T-helper 1 cell treated with Interleukin-12 subunit alpha and Interleukin-12 subunit beta and Interleukin-4 antibody, amounts not matched to agents 30 μg/mL and 1 μg/mL, for 36 hours (primary cell): ENCODE measurements around the gene PCCA.

Source experiments
- H3K27ac Mint-ChIP-seq: one replicate; pipeline ENCODE4 v1.8.0; 2021; ENCODE audit warnings: mild to moderate bottlenecking, mixed read lengths
- H3K27me3 Mint-ChIP-seq: one replicate; pipeline ENCODE4 v1.8.0; 2021; ENCODE audit warnings: low read depth, mixed read lengths
- H3K36me3 Mint-ChIP-seq: one replicate; pipeline ENCODE4 v1.8.0; 2021; ENCODE audit warnings: low read depth, mixed read lengths
- H3K4me1 Mint-ChIP-seq: one replicate; pipeline ENCODE4 v1.8.0; 2021; ENCODE audit warnings: low read depth, mixed read lengths
- H3K4me3 Mint-ChIP-seq: one replicate; pipeline ENCODE4 v1.8.0; 2021; ENCODE audit warnings: mild to moderate bottlenecking, moderate library complexity, mixed read lengths
- H3K9me3 Mint-ChIP-seq: one replicate; pipeline ENCODE4 v1.8.0; 2021; ENCODE audit warnings: mixed read lengths

The PCCA gene

GRCh38 chr13:100525453-100526317 lies 436.8 kb downstream of the PCCA start:
- Mint-ChIP-seq H3K27me3 (no peaks in the 10 kb centered on the region), H3K4me3 (no peak overlapping the region), H3K9me3 (no peaks in the 10 kb centered on the region), H3K36me3 (peaks cover 3% of the 10 kb centered on the region), H3K4me1 (peaks cover 4% of the 10 kb centered on the region), H3K27ac (no peak overlapping the region)

GRCh38 chr13:100526318-100527000 lies 437.6 kb downstream of the PCCA start:
- Mint-ChIP-seq H3K27me3 (no peaks in the 10 kb centered on the region), H3K4me3 (no peak overlapping the region), H3K27ac (no peak overlapping the region), H3K9me3 (no peaks in the 10 kb centered on the region), H3K4me1 (peaks cover 2% of the 10 kb centered on the region), H3K36me3 (peaks cover 3% of the 10 kb centered on the region)

- H3K4me3 Mint-ChIP-seq = no peak overlapping the region
- H3K36me3 Mint-ChIP-seq = peaks cover 3% of the 10 kb centered on the region
- no peaks in the 10 kb centered on the region for H3K9me3 Mint-ChIP-seq
- H3K4me1 Mint-ChIP-seq = no peaks in the 10 kb centered on the region
- no peak overlapping the region for H3K27ac Mint-ChIP-seq
- H3K27me3 Mint-ChIP-seq = no peaks in the 10 kb centered on the region
These were observed 438.8 kb downstream of the PCCA start for GRCh38 chr13:100527644-100528043.

GRCh38 chr13:100528353-100528752 lies 439.5 kb downstream of the PCCA start:
- Mint-ChIP-seq H3K9me3 (no peaks in the 10 kb centered on the region), H3K27ac (no peak overlapping the region), H3K4me1 (no peaks in the 10 kb centered on the region), H3K36me3 (peaks cover 3% of the 10 kb centered on the region), H3K4me3 (no peak overlapping the region), H3K27me3 (no peaks in the 10 kb centered on the region)

- no peaks in the 10 kb centered on the region for H3K9me3 Mint-ChIP-seq
These were observed 439.9 kb downstream of the PCCA start for GRCh38 chr13:100528820-100529219.

GRCh38 chr13:100529666-100530377 lies 440.9 kb downstream of the PCCA start:
- H3K36me3 Mint-ChIP-seq = peaks cover 3% of the 10 kb centered on the region
- no peaks in the 10 kb centered on the region for H3K9me3 Mint-ChIP-seq
- H3K4me3 Mint-ChIP-seq = no peak overlapping the region
- no peaks in the 10 kb centered on the region for H3K4me1 Mint-ChIP-seq
- H3K27me3 Mint-ChIP-seq = no peaks in the 10 kb centered on the region
- H3K27ac Mint-ChIP-seq = no peak overlapping the region

More at GRCh38 chr13:100528820-100529219, 439.9 kb downstream of the PCCA start:
- Mint-ChIP-seq H3K4me3 (no peak overlapping the region), H3K36me3 (peaks cover 3% of the 10 kb centered on the region), H3K27me3 (no peaks in the 10 kb centered on the region), H3K27ac (no peak overlapping the region), H3K4me1 (no peaks in the 10 kb centered on the region)

- H3K4me1 Mint-ChIP-seq = no peaks in the 10 kb centered on the region
- H3K9me3 Mint-ChIP-seq = no peaks in the 10 kb centered on the region
- H3K36me3 Mint-ChIP-seq = peaks cover 3% of the 10 kb centered on the region
- H3K4me3 Mint-ChIP-seq = no peak overlapping the region
- H3K27me3 Mint-ChIP-seq = no peaks in the 10 kb centered on the region
- H3K27ac Mint-ChIP-seq = no peak overlapping the region
These were observed 441.8 kb downstream of the PCCA start for GRCh38 chr13:100530671-100531213.

- H3K4me3 Mint-ChIP-seq = no peak overlapping the region
- peaks cover 3% of the 10 kb centered on the region for H3K36me3 Mint-ChIP-seq
- H3K9me3 Mint-ChIP-seq = no peaks in the 10 kb centered on the region
- no peak overlapping the region for H3K27ac Mint-ChIP-seq
- H3K27me3 Mint-ChIP-seq = no peaks in the 10 kb centered on the region
- H3K4me1 Mint-ChIP-seq = peaks cover 2% of the 10 kb centered on the region
These were observed 443.3 kb downstream of the PCCA start for GRCh38 chr13:100532090-100532766.

GRCh38 chr13:100532836-100533435 lies 444.0 kb downstream of the PCCA start:
- H3K4me1 Mint-ChIP-seq = peaks cover 7% of the 10 kb centered on the region
- peaks cover 3% of the 10 kb centered on the region for H3K36me3 Mint-ChIP-seq
- no peaks in the 10 kb centered on the region for H3K9me3 Mint-ChIP-seq
- H3K4me3 Mint-ChIP-seq = no peak overlapping the region
- H3K27ac Mint-ChIP-seq = no peak overlapping the region
- no peaks in the 10 kb centered on the region for H3K27me3 Mint-ChIP-seq

GRCh38 chr13:100533588-100534041 lies 444.7 kb downstream of the PCCA start:
- Mint-ChIP-seq H3K4me1 (peaks cover 11% of the 10 kb centered on the region), H3K36me3 (no peaks in the 10 kb centered on the region), H3K9me3 (no peaks in the 10 kb centered on the region), H3K27me3 (no peaks in the 10 kb centered on the region), H3K27ac (no peak overlapping the region), H3K4me3 (no peak overlapping the region)

- H3K4me3 Mint-ChIP-seq = no peak overlapping the region
- H3K36me3 Mint-ChIP-seq = no peaks in the 10 kb centered on the region
- H3K27ac Mint-ChIP-seq = no peak overlapping the region
- H3K4me1 Mint-ChIP-seq = peaks cover 16% of the 10 kb centered on the region
- H3K27me3 Mint-ChIP-seq = no peaks in the 10 kb centered on the region
- no peaks in the 10 kb centered on the region for H3K9me3 Mint-ChIP-seq
These were observed 445.4 kb downstream of the PCCA start for GRCh38 chr13:100534147-100534843.

- Mint-ChIP-seq H3K27me3 (no peaks in the 10 kb centered on the region), H3K4me1 (peaks cover 16% of the 10 kb centered on the region), H3K27ac (no peak overlapping the region), H3K4me3 (no peak overlapping the region), H3K36me3 (no peaks in the 10 kb centered on the region), H3K9me3 (no peaks in the 10 kb centered on the region)
These were observed 446.0 kb downstream of the PCCA start for GRCh38 chr13:100534911-100535310.

GRCh38 chr13:100535426-100536135 lies 446.7 kb downstream of the PCCA start:
- peaks cover 3% of the 10 kb centered on the region for H3K36me3 Mint-ChIP-seq
- no peak overlapping the region for H3K4me3 Mint-ChIP-seq
- H3K4me1 Mint-ChIP-seq = peaks cover 16% of the 10 kb centered on the region
- H3K27me3 Mint-ChIP-seq = no peaks in the 10 kb centered on the region
- H3K9me3 Mint-ChIP-seq = no peaks in the 10 kb centered on the region
- H3K27ac Mint-ChIP-seq = no peak overlapping the region
